GM21529 (cell line): ENCODE measurements around the gene DISP2.
A peak's percentile ranks its signal among the peaks of the same experiment; 100 is the strongest.

Source experiments
- ATAC-seq: cut with Tn5 transposase; IDR thresholded peaks from one replicate; pipeline ENCODE4 v1.9.1; 2021; ENCODE audit not compliant: unreplicated experiment

DISP2 gene

GRCh38 chr15:40358471-40359353, 693 bp downstream of the DISP2 start:
- peak; percentile 25 for ATAC-seq

GRCh38 chr15:40360015-40360414, 2.0 kb downstream of the DISP2 start:
- ATAC-seq, result no peak

- ATAC-seq, result no peak
Measured at GRCh38 chr15:40361640-40362039, 3.6 kb downstream of the DISP2 start.

- ATAC-seq, result no peak
Measured at GRCh38 chr15:40363611-40364010, 5.6 kb downstream of the DISP2 start.

GRCh38 chr15:40364251-40364650, 6.2 kb downstream of the DISP2 start:
- ATAC-seq, result no peak

GRCh38 chr15:40365016-40365415, 7.0 kb downstream of the DISP2 start:
- no peak for ATAC-seq

- ATAC-seq, result no peak
Measured at GRCh38 chr15:40365624-40366456, 7.8 kb downstream of the DISP2 start.

- ATAC-seq, result no peak
Measured at GRCh38 chr15:40366457-40367370, 8.7 kb downstream of the DISP2 start.

GRCh38 chr15:40367371-40367685, 9.3 kb downstream of the DISP2 start:
- ATAC-seq, result no peak

- peak; percentile 85 for ATAC-seq
Measured at GRCh38 chr15:40367686-40368611, 9.9 kb downstream of the DISP2 start.

- ATAC-seq, result no peak
Measured at GRCh38 chr15:40368719-40369473, 10.9 kb downstream of the DISP2 start.

GRCh38 chr15:40369474-40369869, 11.5 kb downstream of the DISP2 start:
- no peak for ATAC-seq

- ATAC-seq, result no peak
Measured at GRCh38 chr15:40369971-40370370, 12.0 kb downstream of the DISP2 start.

- ATAC-seq, result no peak
Measured at GRCh38 chr15:40372981-40373380, 15.0 kb downstream of the DISP2 start.

GRCh38 chr15:40377606-40378005, 19.6 kb downstream of the DISP2 start:
- no peak for ATAC-seq

- no peak for ATAC-seq
Measured at GRCh38 chr15:40379374-40379773, 21.4 kb downstream of the DISP2 start.

- no peak for ATAC-seq
Measured at GRCh38 chr15:40379853-40380252, 21.8 kb downstream of the DISP2 start.

GRCh38 chr15:40380636-40381035, 22.6 kb downstream of the DISP2 start:
- ATAC-seq, result no peak

- ATAC-seq, result no peak
Measured at GRCh38 chr15:40381818-40382529, 24.0 kb downstream of the DISP2 start.
